Nucleus accumbens (tissue), 56 donors: Measurements from ENCODE around the gene AKAP1.
A peak's percentile ranks its signal among the peaks of the same experiment; 100 is the strongest.

Experiments used
- DNase-seq, 56 donors: peaks; one replicate each; lab custom pipeline; 2025; lab: John Stamatoyannopoulos, UW

AKAP1 gene

GRCh38 chr17:57073626-57074025 lies 11.4 kb upstream of the AKAP1 start:
- no peak for DNase-seq

- DNase-seq, result no peak
These were observed 9.9 kb upstream of the AKAP1 start for GRCh38 chr17:57075193-57075592.

GRCh38 chr17:57075785-57076184 lies 9.3 kb upstream of the AKAP1 start:
- DNase-seq, result no peak

GRCh38 chr17:57077000-57077399 lies 8.0 kb upstream of the AKAP1 start:
- no peak for DNase-seq

GRCh38 chr17:57078274-57078673 lies 6.8 kb upstream of the AKAP1 start:
- no peak for DNase-seq

GRCh38 chr17:57080718-57081117 lies 4.3 kb upstream of the AKAP1 start:
- no peak for DNase-seq

GRCh38 chr17:57082441-57082840 lies 2.6 kb upstream of the AKAP1 start:
- no peak for DNase-seq

- no peak for DNase-seq
These were observed 665 bp upstream of the AKAP1 start for GRCh38 chr17:57084361-57084801.

- DNase-seq, result peak in 44 of 56 donors; percentile 39 to 79 (median 64)
These were observed 512 bp downstream of the AKAP1 start for GRCh38 chr17:57085448-57086068.

GRCh38 chr17:57086069-57086930 lies 1.3 kb downstream of the AKAP1 start:
- DNase-seq, result peak in 24 of 56 donors; percentile 15 to 64 (median 42)

GRCh38 chr17:57088298-57088697 lies 3.3 kb downstream of the AKAP1 start:
- DNase-seq, result no peak

- no peak for DNase-seq
These were observed 4.3 kb downstream of the AKAP1 start for GRCh38 chr17:57089391-57089790.

- no peak for DNase-seq
These were observed 5.6 kb downstream of the AKAP1 start for GRCh38 chr17:57090560-57091185.

GRCh38 chr17:57091186-57091618 lies 6.2 kb downstream of the AKAP1 start:
- peak in 42 of 56 donors; percentile 12 to 73 (median 42) for DNase-seq

- no peak for DNase-seq
These were observed 7.1 kb downstream of the AKAP1 start for GRCh38 chr17:57092171-57092570.

GRCh38 chr17:57092779-57093178 lies 7.7 kb downstream of the AKAP1 start:
- DNase-seq, result peak in 12 of 56 donors; percentile 6 to 44 (median 24)

GRCh38 chr17:57096472-57097202 lies 11.6 kb downstream of the AKAP1 start:
- DNase-seq, result no peak

- DNase-seq, result peak in 10 of 56 donors; percentile 8 to 35 (median 22)
These were observed 12.9 kb downstream of the AKAP1 start for GRCh38 chr17:57097832-57098421.

GRCh38 chr17:57099165-57099564 lies 14.1 kb downstream of the AKAP1 start:
- DNase-seq, result no peak

GRCh38 chr17:57102122-57102521 lies 17.1 kb downstream of the AKAP1 start:
- DNase-seq, result no peak
